Frontal cortex (tissue), 4 donors: ENCODE results near the gene PRR19. TPM values are rescaled to one million over a fixed set of nuclear protein-coding genes. Genes with fewer than 3 reads are reported as not detected.
"Not testable (repeated sequence)": the region's sequence is repeated elsewhere in the genome, so short reads cannot be mapped to it uniquely, and the experiment has no call there.

Experiments used
- DNase-seq, 2 donors: peaks; one replicate each; pipeline ENCODE4 v3.0.0; 2012; ENCODE audit warnings: low spot score in 2 of 2
- FAIRE-seq: peaks from 2 replicates; lab custom pipeline; 2012; peaks lifted over from hg19 to GRCh38; lab: Jason Lieb, UNC
- total RNA-seq: library from RNA; depleted of rRNA; stranded (reverse); fragments of >200 nt; gene quantifications from one replicate; pipeline ENCODE4 v1.2.3, GENCODE V29; 2014
- donor health status: control.
- donor health status: control.
- donor health status: control.

Gene PRR19
- total RNA-seq, 1 donor from 2014 or later: 2.0 TPM

GRCh38 chr19:42339126-42339860 is 37.4 kb downstream of the PRR19 start:
- FAIRE-seq, DNase-seq: not testable (repeated sequence)

GRCh38 chr19:42339922-42340321 is 38.0 kb downstream of the PRR19 start:
- not testable (repeated sequence) for DNase-seq, FAIRE-seq

GRCh38 chr19:42343344-42344110 is 41.6 kb downstream of the PRR19 start:
- FAIRE-seq (no peak), DNase-seq (no peak)

GRCh38 chr19:42344336-42344893 is 42.5 kb downstream of the PRR19 start:
- FAIRE-seq: no peak

GRCh38 chr19:42345191-42345812 is 43.4 kb downstream of the PRR19 start:
- DNase-seq (no peak), FAIRE-seq (no peak)

More at GRCh38 chr19:42344336-42344893, 42.5 kb downstream of the PRR19 start:
- DNase-seq: no peak

GRCh38 chr19:42348211-42348610 is 46.3 kb downstream of the PRR19 start:
- no peak for FAIRE-seq
- no peak for DNase-seq

- no peak for DNase-seq
- FAIRE-seq: no peak
These were observed 47.6 kb downstream of the PRR19 start for GRCh38 chr19:42349378-42350107.

GRCh38 chr19:42350417-42350816 is 48.5 kb downstream of the PRR19 start:
- DNase-seq (no peak), FAIRE-seq (no peak)

- no peak for DNase-seq
- FAIRE-seq: no peak
These were observed 49.3 kb downstream of the PRR19 start for GRCh38 chr19:42351079-42351735.

GRCh38 chr19:42352301-42353259 is 50.6 kb downstream of the PRR19 start:
- DNase-seq: peak; percentile 52 to 65
- FAIRE-seq: no peak

- FAIRE-seq (no peak), DNase-seq (no peak)
These were observed 51.5 kb downstream of the PRR19 start for GRCh38 chr19:42353341-42354015.

- no peak for FAIRE-seq
These were observed 54.0 kb downstream of the PRR19 start for GRCh38 chr19:42355896-42356295.

GRCh38 chr19:42356686-42357085 is 54.8 kb downstream of the PRR19 start:
- no peak for FAIRE-seq
- no peak for DNase-seq

More at GRCh38 chr19:42355896-42356295, 54.0 kb downstream of the PRR19 start:
- DNase-seq: no peak

GRCh38 chr19:42357290-42357689 is 55.4 kb downstream of the PRR19 start:
- DNase-seq: no peak
- FAIRE-seq: no peak
